HEK293 (cell line): ENCODE measurements around the gene BSCL2.
A peak's percentile ranks its signal among the peaks of the same experiment; 100 is the strongest.

ENCODE experiments used
- CTCF ChIA-PET: fragments of 350-600 bp; formaldehyde crosslinking; extraction: SDS; loops from one replicate; lab custom pipeline; 2021; ENCODE audit warnings: antibody characterized with exemption; lab: Yijun Ruan, JAX
- POLR2A ChIA-PET: fragments of 300-600 bp; formaldehyde crosslinking; extraction: SDS; loops from one replicate; lab custom pipeline; 2020; ENCODE audit warnings: antibody characterized with exemption, inconsistent platforms; lab: Yijun Ruan, JAX
- H3K27ac ChIP-seq: fragments of 200-500 bp; sonication (Bioruptor generic); 2 replicates; pipeline ENCODE4 v1.5.1; 2014; ENCODE audit warnings: low read depth, low read length, control low read depth, inconsistent platforms; ENCODE audit errors: extremely low read depth
- H3K36me3 ChIP-seq, 2 experiments: fragments of 200-500 bp in 1 of 2; sonication (Bioruptor generic) in 1 of 2; 1 replicate in 1 of 2; 2 replicates in 1 of 2; pipeline ENCODE4 v1.5.1; 2014 to 2017; ENCODE audit warnings: inconsistent platforms in 2 of 2, low read length in 2 of 2; ENCODE audit not compliant: control insufficient read depth in 2 of 2, insufficient read depth in 1 of 2
- H3K4me1 ChIP-seq: fragments of 200-500 bp; sonication (Bioruptor generic); 2 replicates; pipeline ENCODE4 v1.5.1; 2014; ENCODE audit warnings: mild to moderate bottlenecking, low read length, inconsistent platforms; ENCODE audit not compliant: control insufficient read depth, insufficient read depth
- H3K4me3 ChIP-seq: 2 replicates; pipeline ENCODE4 v1.5.1; 2011; ENCODE audit warnings: low read depth, mild to moderate bottlenecking, control low read depth, low read length, moderate library complexity
- H3K9me3 ChIP-seq: fragments of 200-500 bp; sonication (Bioruptor generic); 2 replicates; pipeline ENCODE4 v1.5.1; 2014; ENCODE audit warnings: low read depth, low read length, inconsistent platforms; ENCODE audit not compliant: control insufficient read depth, insufficient read depth
- GLI4 ChIP-seq: fragments of 450-650 bp; formaldehyde crosslinking; IDR thresholded peaks from 2 replicates; pipeline ENCODE4 v1.5.1; 2016; ENCODE audit warnings: missing biosample characterization, missing genetic modification characterization
- KLF9 ChIP-seq: fragments of 450-650 bp; formaldehyde crosslinking; IDR thresholded peaks from 2 replicates; pipeline ENCODE4 v1.5.1; 2016; ENCODE audit warnings: missing biosample characterization, missing genetic modification characterization, low read depth
- PRDM10 ChIP-seq: fragments of 450-650 bp; formaldehyde crosslinking; IDR thresholded peaks from 2 replicates; pipeline ENCODE4 v1.5.1; 2016; ENCODE audit warnings: missing biosample characterization, missing genetic modification characterization
- TCF7L2 ChIP-seq: IDR thresholded peaks from 2 replicates; pipeline ENCODE4 v1.6.1; 2011; ENCODE audit warnings: low read depth, mild to moderate bottlenecking, inconsistent platforms, low read length, moderate library complexity, borderline replicate concordance
- ZBTB11 ChIP-seq: fragments of 450-650 bp; formaldehyde crosslinking; conservative IDR thresholded peaks from 2 replicates; pipeline ENCODE4 v1.5.1; 2016; ENCODE audit warnings: low read depth, missing biosample characterization, missing genetic modification characterization
- ZBTB20 ChIP-seq: fragments of 450-650 bp; formaldehyde crosslinking; IDR thresholded peaks from 2 replicates; pipeline ENCODE4 v1.5.1; 2016; ENCODE audit warnings: missing biosample characterization, missing genetic modification characterization
- ZNF155 ChIP-seq: fragments of 450-650 bp; formaldehyde crosslinking; IDR thresholded peaks from 2 replicates; pipeline ENCODE4 v1.5.1; 2016; ENCODE audit warnings: missing biosample characterization, missing genetic modification characterization
- ZNF175 ChIP-seq: fragments of 450-650 bp; formaldehyde crosslinking; IDR thresholded peaks from 2 replicates; pipeline ENCODE4 v1.5.1; 2016; ENCODE audit warnings: missing biosample characterization, missing genetic modification characterization
- ZNF2 ChIP-seq: fragments of 450-650 bp; formaldehyde crosslinking; IDR thresholded peaks from 2 replicates; pipeline ENCODE4 v1.5.1; 2016; ENCODE audit warnings: missing biosample characterization, missing genetic modification characterization
- ZNF214 ChIP-seq: fragments of 450-650 bp; formaldehyde crosslinking; IDR thresholded peaks from 2 replicates; pipeline ENCODE4 v1.5.1; 2017; ENCODE audit warnings: missing biosample characterization, mild to moderate bottlenecking, missing genetic modification characterization, borderline replicate concordance
- ZNF274 ChIP-seq, 2 experiments: fragments of 200-500 bp in 1 of 2; fragments of 450-650 bp in 1 of 2; sonication (Bioruptor generic) in 1 of 2; formaldehyde crosslinking in 1 of 2; IDR thresholded peaks; 2 replicates each; pipeline versions ENCODE4 v1.5.1 to v1.6.1; 2014 to 2016; ENCODE audit warnings: borderline replicate concordance in 1 of 2, inconsistent platforms in 1 of 2, low read length in 1 of 2, missing biosample characterization in 1 of 2, missing genetic modification characterization in 1 of 2
- ZNF335 ChIP-seq: fragments of 450-650 bp; formaldehyde crosslinking; conservative IDR thresholded peaks from 2 replicates; pipeline ENCODE4 v1.5.1; 2016; ENCODE audit warnings: missing biosample characterization, missing genetic modification characterization
- ZNF48 ChIP-seq: fragments of 450-650 bp; formaldehyde crosslinking; IDR thresholded peaks from 2 replicates; pipeline ENCODE4 v1.5.1; 2016; ENCODE audit warnings: missing biosample characterization, missing genetic modification characterization
- ZNF513 ChIP-seq: fragments of 450-650 bp; IDR thresholded peaks from 2 replicates; pipeline ENCODE4 v1.5.1; 2018; ENCODE audit warnings: missing biosample characterization, missing genetic modification characterization
- ZNF521 ChIP-seq: fragments of 450-650 bp; formaldehyde crosslinking; IDR thresholded peaks from 2 replicates; pipeline ENCODE4 v1.5.1; 2017; ENCODE audit warnings: missing biosample characterization, mild to moderate bottlenecking, missing genetic modification characterization
- ZNF645 ChIP-seq: fragments of 450-650 bp; formaldehyde crosslinking; IDR thresholded peaks from 2 replicates; pipeline ENCODE4; 2016; ENCODE audit warnings: missing biosample characterization, missing genetic modification characterization
- ZNF692 ChIP-seq: fragments of 450-650 bp; formaldehyde crosslinking; IDR thresholded peaks from 2 replicates; pipeline ENCODE4 v1.5.1; 2016; ENCODE audit warnings: missing biosample characterization, missing genetic modification characterization

The BSCL2 gene

GRCh38 chr11:62710001-62710345 is 2.7 kb upstream of the BSCL2 start:
- POLR2A ChIA-PET = interaction anchor here (0.8 to 3.4 kb wide), 6 partner anchors 15 to 131 kb away, joined by 3 to 11 read pairs (median 4); partner anchors contain the start of genes LBHD1, POLR2G, TUT1 and UQCC3
- TF ChIP-seq ZNF335 (tag by site-specific recombination) (0 out of 2 replicates have a peak, but pooled peaks have one; percentile 4), ZNF214 (tag by site-specific recombination) (no peak), ZNF513 (tag by site-specific recombination) (no peak), ZNF645 (tag by site-specific recombination) (no peak), ZNF155 (tag by site-specific recombination) (no peak), KLF9 (tag by site-specific recombination) (no peak), ZNF521 (tag by site-specific recombination) (no peak), ZBTB11 (tag by site-specific recombination) (no peak; the same call in 1 of the 2 replicates), ZBTB20 (tag by site-specific recombination) (peak; percentile 81; the same call in 1 of the 2 replicates), TCF7L2 (no peak), GLI4 (tag by site-specific recombination) (no peak)
- TF ChIP-seq, all 188 proteins: peak for 2
- peaks cover 0 to 93% of the 10 kb centered on the region in 2 experiments; a peak in 1 of 3 replicates for H3K36me3 ChIP-seq
- CTCF ChIA-PET = interaction anchor here (1.1 kb wide), 2 partner anchors 16 to 77 kb away, joined by 3 read pairs; partner anchors contain the start of gene TMEM179B
- H3K27ac ChIP-seq = 0 out of 2 replicates have a peak overlapping the region, but pooled peaks have one; percentile 18
- peaks cover 3% of the 10 kb centered on the region; the same call in 1 of the 2 replicates for H3K4me1 ChIP-seq
- H3K9me3 ChIP-seq = no peaks in the 10 kb centered on the region
- H3K4me3 ChIP-seq = no peak overlapping the region

GRCh38 chr11:62709247-62710000 is 2.2 kb upstream of the BSCL2 start:
- POLR2A ChIA-PET = interaction anchor here (0.8 to 3.4 kb wide), 10 partner anchors 9 to 132 kb away, joined by 3 to 11 read pairs (median 4); partner anchors contain the start of genes C11orf98, CSKMT, HNRNPUL2 and LBHD1
- H3K9me3 ChIP-seq = no peaks in the 10 kb centered on the region
- CTCF ChIA-PET = interaction anchor here (1.1 kb wide), 2 partner anchors 15 to 78 kb away, joined by 3 read pairs; partner anchors contain the start of gene TMEM179B
- H3K27ac ChIP-seq = 0 out of 2 replicates have a peak overlapping the region, but pooled peaks have one; percentile 18
- H3K4me1 ChIP-seq = peaks cover 3% of the 10 kb centered on the region; the same call in 1 of the 2 replicates
- H3K36me3 ChIP-seq = peaks cover 0 to 94% of the 10 kb centered on the region in 2 experiments; a peak in 1 of 3 replicates
- H3K4me3 ChIP-seq = no peak overlapping the region
- no peak for TF ChIP-seq ZNF175 (tag by site-specific recombination)
- no peak for TF ChIP-seq ZNF48 (tag by site-specific recombination)
- TF ChIP-seq ZNF214 (tag by site-specific recombination) = no peak
- TF ChIP-seq PRDM10 = peak; percentile 49
- TF ChIP-seq ZNF692 (tag by site-specific recombination) = 0 out of 2 replicates have a peak, but pooled peaks have one; percentile 31
- peak; percentile 62; the same call in 1 of the 2 replicates for TF ChIP-seq KLF9 (tag by site-specific recombination)
- no peak for TF ChIP-seq ZNF2
- no peak for TF ChIP-seq ZNF274 (IDR thresholded peaks at IDR 0.05; ENCODE audit: low read length)
- TF ChIP-seq ZNF274 (tag by site-specific recombination; IDR thresholded peaks at IDR 0.05; ENCODE audit: borderline replicate concordance) = no peak
